Keratinocyte (primary cell): Measurements from ENCODE around the gene RFX2. TPM values are rescaled to one million over a fixed set of nuclear protein-coding genes. Genes with fewer than 3 reads are reported as not detected.

Source experiments
- DNase-seq: peaks from one replicate; pipeline ENCODE4 v3.0.0-alpha.2; 2011; ENCODE audit warnings: low read depth, missing footprints, low spot score
- FAIRE-seq: peaks from 2 replicates; lab custom pipeline; 2011; peaks lifted over from hg19 to GRCh38; lab: Jason Lieb, UNC
- H2AFZ ChIP-seq: 2 replicates; pipeline ENCODE4 v1.6.0; 2012; ENCODE audit warnings: low read length, control low read depth, inconsistent platforms; ENCODE audit not compliant: control insufficient read depth
- H3K27ac ChIP-seq: 2 replicates; pipeline ENCODE4 v1.5.1; 2011; ENCODE audit warnings: low read length; ENCODE audit not compliant: control insufficient read depth, insufficient read depth
- H3K27me3 ChIP-seq: 3 replicates; pipeline ENCODE4 v1.6.0; 2011; ENCODE audit warnings: low read length; ENCODE audit not compliant: control insufficient read depth, insufficient read depth; ENCODE audit errors: extremely low read depth
- H3K36me3 ChIP-seq, 2 experiments: 2 replicates in 1 of 2; 3 replicates in 1 of 2; pipeline ENCODE4 v1.5.1; 2011; ENCODE audit warnings: low read length in 2 of 2, mild to moderate bottlenecking in 1 of 2; ENCODE audit not compliant: control insufficient read depth in 2 of 2, insufficient read depth in 2 of 2; ENCODE audit errors: extremely low read depth in 1 of 2
- H3K4me1 ChIP-seq: 3 replicates; pipeline ENCODE4 v1.5.1; 2011; ENCODE audit warnings: low read length; ENCODE audit not compliant: control insufficient read depth, insufficient read depth; ENCODE audit errors: extremely low read depth
- H3K4me2 ChIP-seq: 3 replicates; pipeline ENCODE4 v1.6.0; 2011; ENCODE audit warnings: low read depth, low read length; ENCODE audit not compliant: control insufficient read depth, insufficient read depth; ENCODE audit errors: extremely low read depth
- H3K4me3 ChIP-seq, 3 experiments: fragments of 200-600 bp in 1 of 3; sonication (generic) in 1 of 3; 2 replicates in 2 of 3; 3 replicates in 1 of 3; pipeline ENCODE4 v1.5.1; 2011 to 2016; ENCODE audit warnings: low read length in 3 of 3, mild to moderate bottlenecking in 3 of 3, control low read depth in 2 of 3, inconsistent platforms in 1 of 3, low read depth in 1 of 3, mixed read lengths in 1 of 3, mixed run types in 1 of 3, moderate library complexity in 1 of 3; ENCODE audit not compliant: control insufficient read depth in 2 of 3, insufficient read depth in 2 of 3; ENCODE audit errors: extremely low read depth in 1 of 3
- H3K79me2 ChIP-seq: 2 replicates; pipeline ENCODE4 v1.6.0; 2012; ENCODE audit warnings: low read length; ENCODE audit not compliant: control insufficient read depth, insufficient read depth
- H3K9ac ChIP-seq: 3 replicates; pipeline ENCODE4 v1.6.0; 2011; ENCODE audit warnings: low read length; ENCODE audit not compliant: control insufficient read depth, insufficient read depth; ENCODE audit errors: extremely low read depth
- H3K9me1 ChIP-seq: 3 replicates; pipeline ENCODE4 v1.6.0; 2011; ENCODE audit warnings: low read length; ENCODE audit not compliant: control insufficient read depth, insufficient read depth; ENCODE audit errors: extremely low read depth
- H3K9me3 ChIP-seq: 2 replicates; pipeline ENCODE4 v1.5.1; 2012; ENCODE audit warnings: low read depth, low read length; ENCODE audit not compliant: control insufficient read depth
- H4K20me1 ChIP-seq: 3 replicates; pipeline ENCODE4 v1.6.0; 2011; ENCODE audit warnings: low read length; ENCODE audit not compliant: control insufficient read depth, insufficient read depth; ENCODE audit errors: extremely low read depth
- EZH2 ChIP-seq: IDR thresholded peaks from one replicate; pipeline ENCODE4 v1.6.1; 2012; ENCODE audit warnings: inconsistent platforms, mild to moderate bottlenecking, low read length, moderate library complexity
- dilution Hi-C: fragments of 300-500 bp; cut with MboI; formaldehyde crosslinking; loops from one replicate; pipeline ENCODE4 v1.7.0; 2020; ENCODE audit warnings: low sequenced_read_pairs; ENCODE audit not compliant: extremely low pct_ligation_motif_present
- polyA plus RNA-seq, 5 experiments: library from polyadenylated mRNA; depleted of rRNA in 3 of 5; stranded (reverse) in 3 of 5; stranded (forward) in 1 of 5; unstranded in 1 of 5; fragments of >200 nt; gene quantifications; 1 replicate in 1 of 5; 2 replicates in 3 of 5; 3 replicates in 1 of 5; pipeline versions ENCODE4 v1.2.1 to v1.2.3, GENCODE V29; 2011 to 2012; ENCODE audit warnings: missing spikeins in 2 of 5, low read depth in 1 of 5, low replicate concordance in 1 of 5
- TF ChIP-seq, protein P1 (sequence below), 3 experiments: IDR thresholded peaks in 1 of 3; conservative IDR thresholded peaks in 1 of 3; optimal IDR thresholded peaks in 1 of 3; 2 replicates in 2 of 3; 3 replicates in 1 of 3; pipeline versions ENCODE3 to v1.5.1; 2011; ENCODE audit warnings: low read length in 3 of 3, mild to moderate bottlenecking in 3 of 3, moderate library complexity in 2 of 3, control low read depth in 1 of 3, inconsistent platforms in 1 of 3; ENCODE audit not compliant: insufficient read depth in 2 of 3; ENCODE audit errors: extremely low read depth in 1 of 3

The RFX2 gene
- polyA plus RNA-seq, 1 donor (not counting 4 experiments of a cell fraction or from before 2014, with no cell fraction given): 5.8 TPM

DNA sequence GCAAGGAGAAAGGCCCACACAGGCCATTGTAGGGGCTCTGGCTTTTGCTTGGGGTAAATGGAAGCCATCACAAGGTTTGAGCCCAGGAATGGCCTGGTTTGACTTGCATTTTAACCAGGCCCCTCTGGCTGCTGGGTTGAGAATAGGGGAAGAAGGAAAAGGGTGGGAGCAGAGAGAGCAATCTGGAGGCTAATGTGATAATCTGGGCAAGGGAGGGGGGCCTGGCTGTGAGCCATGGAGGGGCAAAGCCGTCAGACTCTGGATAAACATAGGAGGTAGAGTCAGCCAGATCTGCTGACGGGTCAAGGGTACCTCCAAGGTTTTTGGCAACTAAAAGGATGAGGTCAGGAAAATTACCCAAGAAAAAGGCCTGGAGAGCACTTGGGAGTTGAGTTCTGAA lies 41.6 kb downstream of the RFX2 start:
- Histone ChIP-seq H3K9ac (no peak overlapping the region), H3K79me2 (peaks cover 1% of the 10 kb centered on the region), H4K20me1 (no peaks in the 10 kb centered on the region), H3K27me3 (no peaks in the 10 kb centered on the region), H3K36me3 (no peaks in the 10 kb centered on the region), H2AFZ (no peak overlapping the region), H3K4me1 (peaks cover 46% of the 10 kb centered on the region), H3K9me1 (no peaks in the 10 kb centered on the region), H3K4me2 (no peak overlapping the region), H3K27ac (no peak overlapping the region), H3K9me3 (no peaks in the 10 kb centered on the region), H3K4me3 (no peak overlapping the region)
- no peak for FAIRE-seq
- DNase-seq: no peak
- dilution Hi-C loops: no loop called here
- no peak for TF ChIP-seq EZH2
- TF ChIP-seq, protein P1, sequence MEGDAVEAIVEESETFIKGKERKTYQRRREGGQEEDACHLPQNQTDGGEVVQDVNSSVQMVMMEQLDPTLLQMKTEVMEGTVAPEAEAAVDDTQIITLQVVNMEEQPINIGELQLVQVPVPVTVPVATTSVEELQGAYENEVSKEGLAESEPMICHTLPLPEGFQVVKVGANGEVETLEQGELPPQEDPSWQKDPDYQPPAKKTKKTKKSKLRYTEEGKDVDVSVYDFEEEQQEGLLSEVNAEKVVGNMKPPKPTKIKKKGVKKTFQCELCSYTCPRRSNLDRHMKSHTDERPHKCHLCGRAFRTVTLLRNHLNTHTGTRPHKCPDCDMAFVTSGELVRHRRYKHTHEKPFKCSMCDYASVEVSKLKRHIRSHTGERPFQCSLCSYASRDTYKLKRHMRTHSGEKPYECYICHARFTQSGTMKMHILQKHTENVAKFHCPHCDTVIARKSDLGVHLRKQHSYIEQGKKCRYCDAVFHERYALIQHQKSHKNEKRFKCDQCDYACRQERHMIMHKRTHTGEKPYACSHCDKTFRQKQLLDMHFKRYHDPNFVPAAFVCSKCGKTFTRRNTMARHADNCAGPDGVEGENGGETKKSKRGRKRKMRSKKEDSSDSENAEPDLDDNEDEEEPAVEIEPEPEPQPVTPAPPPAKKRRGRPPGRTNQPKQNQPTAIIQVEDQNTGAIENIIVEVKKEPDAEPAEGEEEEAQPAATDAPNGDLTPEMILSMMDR (optimal IDR thresholded peaks at IDR 0.05 in 1 of 3, IDR thresholded peaks at IDR 0.05 in 1 of 3, conservative IDR thresholded peaks at IDR 0.05 in 1 of 3; ENCODE audit: extremely low read depth in 1 of 3, insufficient read depth in 2 of 3, low read length in 3 of 3): no peak

DNA sequence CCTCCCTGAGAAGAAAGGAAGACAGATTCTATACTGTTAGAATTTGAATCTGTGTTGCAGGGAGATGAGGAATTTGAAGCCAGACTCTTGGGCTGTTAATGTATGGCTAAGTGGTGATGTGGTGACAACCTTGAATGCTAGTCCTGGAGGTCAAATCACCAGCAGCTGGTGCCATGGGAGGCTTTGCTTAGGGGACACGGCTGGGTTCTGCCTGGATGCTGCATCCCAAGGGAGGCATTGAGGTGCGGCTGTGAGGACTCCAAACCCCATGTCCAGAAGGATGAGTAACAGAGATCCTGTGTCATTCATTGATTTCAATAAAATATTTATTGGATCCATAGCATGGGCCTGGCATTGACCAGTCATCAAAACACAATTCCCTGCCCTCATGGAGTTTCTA lies 42.3 kb downstream of the RFX2 start:
- dilution Hi-C loops: no loop called here
- Histone ChIP-seq H2AFZ (no peak overlapping the region), H3K4me3 (no peak overlapping the region), H3K9me1 (no peaks in the 10 kb centered on the region), H3K4me1 (peaks cover 51% of the 10 kb centered on the region), H3K9me3 (no peaks in the 10 kb centered on the region), H4K20me1 (no peaks in the 10 kb centered on the region), H3K9ac (no peak overlapping the region), H3K4me2 (no peak overlapping the region), H3K27me3 (no peaks in the 10 kb centered on the region), H3K79me2 (peaks cover 7% of the 10 kb centered on the region), H3K27ac (no peak overlapping the region), H3K36me3 (no peaks in the 10 kb centered on the region)
- DNase-seq (no peak), FAIRE-seq (no peak)
- no peak for TF ChIP-seq EZH2
- TF ChIP-seq, protein P1 (optimal IDR thresholded peaks at IDR 0.05 in 1 of 3, IDR thresholded peaks at IDR 0.05 in 1 of 3, conservative IDR thresholded peaks at IDR 0.05 in 1 of 3; ENCODE audit: extremely low read depth in 1 of 3, insufficient read depth in 2 of 3, low read length in 3 of 3): no peak
